WTC11 (cell line): ENCODE data around the gene APOE. TPM values are rescaled to one million over a fixed set of nuclear protein-coding genes. Genes with fewer than 3 reads are reported as not detected.
"Not testable (repeated sequence)": the region's sequence is repeated elsewhere in the genome, so short reads cannot be mapped to it uniquely, and the experiment has no call there.

Experiments used
- ATAC-seq: fragments of 200-7000 bp; cut with Tn5 transposase; 2 replicates; pipeline ENCODE4 v1.10.0; 2021; ENCODE audit warnings: mild to moderate bottlenecking, moderate library complexity
- CTCF ChIA-PET: fragments of 300-600 bp; sonication (Branson Sonifier 250); formaldehyde crosslinking; loops from one replicate; lab custom pipeline; 2021; ENCODE audit warnings: antibody characterized with exemption; lab: Charles Lee
- POLR2A ChIA-PET: fragments of 350-600 bp; sonication (Branson Sonifier 250); formaldehyde crosslinking; loops from one replicate; lab custom pipeline; 2021; ENCODE audit warnings: antibody characterized with exemption; lab: Charles Lee
- DNase-seq: peaks from one replicate; pipeline ENCODE4 v3.0.0; 2021; ENCODE audit warnings: low spot score
- H3K27ac Mint-ChIP-seq: 2 replicates; pipeline ENCODE4 v1.8.0; 2021; ENCODE audit warnings: mixed read lengths
- H3K27me3 Mint-ChIP-seq: 2 replicates; pipeline ENCODE4 v1.8.0; 2021; ENCODE audit warnings: low read depth, mild to moderate bottlenecking, moderate library complexity, mixed read lengths
- H3K36me3 Mint-ChIP-seq: 2 replicates; pipeline ENCODE4 v1.8.0; 2021; ENCODE audit warnings: mixed read lengths
- H3K4me1 Mint-ChIP-seq: 2 replicates; pipeline ENCODE4 v1.8.0; 2022; ENCODE audit warnings: mixed read lengths
- H3K4me3 Mint-ChIP-seq: 2 replicates; pipeline ENCODE4 v1.8.0; 2021; ENCODE audit warnings: mild to moderate bottlenecking, moderate library complexity, mixed read lengths
- H3K9me3 Mint-ChIP-seq: 2 replicates; pipeline ENCODE4 v1.8.0; 2021; ENCODE audit warnings: mixed read lengths
- ATF1 ChIP-seq: sonication (generic); formaldehyde crosslinking; IDR thresholded peaks from 2 replicates; pipeline ENCODE4 v1.8.1; 2023; ENCODE audit warnings: mild to moderate bottlenecking, moderate library complexity, missing genetic modification reagents
- CBFB ChIP-seq: sonication (generic); formaldehyde crosslinking; IDR thresholded peaks from 2 replicates; pipeline ENCODE4 v1.8.1; 2022; ENCODE audit warnings: mild to moderate bottlenecking, low read depth, missing genetic modification reagents
- ELF4 ChIP-seq: sonication (generic); formaldehyde crosslinking; IDR thresholded peaks from 2 replicates; pipeline ENCODE4 v1.8.1; 2022; ENCODE audit warnings: low read depth, mild to moderate bottlenecking, moderate library complexity, missing genetic modification reagents
- EMX1 ChIP-seq: fragments of 250-450 bp; sonication (Bioruptor Pico); IDR thresholded peaks from 2 replicates; pipeline ENCODE4 v1.8.0; 2021; ENCODE audit warnings: mild to moderate bottlenecking
- GABPB1 ChIP-seq: sonication (generic); formaldehyde crosslinking; IDR thresholded peaks from 2 replicates; pipeline ENCODE4 v1.8.1; 2023; ENCODE audit warnings: mild to moderate bottlenecking, missing genetic modification reagents
- HMGXB4 ChIP-seq: sonication (generic); formaldehyde crosslinking; IDR thresholded peaks from 2 replicates; pipeline ENCODE4 v1.8.1; 2023; ENCODE audit warnings: mild to moderate bottlenecking, moderate library complexity, missing genetic modification reagents
- JAZF1 ChIP-seq: fragments of 250-450 bp; sonication (Bioruptor Pico); IDR thresholded peaks from 2 replicates; pipeline ENCODE4 v1.9.0; 2021; ENCODE audit warnings: moderate library complexity, mild to moderate bottlenecking, inconsistent platforms
- KAT7 ChIP-seq: sonication (generic); formaldehyde crosslinking; IDR thresholded peaks from 2 replicates; pipeline ENCODE4 v1.8.1; 2023; ENCODE audit warnings: missing genetic modification reagents, mild to moderate bottlenecking, borderline replicate concordance
- MYBL2 ChIP-seq: sonication (generic); formaldehyde crosslinking; IDR thresholded peaks from 2 replicates; pipeline ENCODE4 v1.8.1; 2023; ENCODE audit warnings: mild to moderate bottlenecking, moderate library complexity, missing genetic modification reagents
- NFATC4 ChIP-seq: fragments of 250-450 bp; sonication (Bioruptor Pico); IDR thresholded peaks from 2 replicates; pipeline ENCODE4 v1.9.0; 2021; ENCODE audit warnings: mild to moderate bottlenecking
- SMAD4 ChIP-seq: sonication (generic); formaldehyde crosslinking; IDR thresholded peaks from 2 replicates; pipeline ENCODE4 v1.8.0; 2022; ENCODE audit warnings: mild to moderate bottlenecking, missing genetic modification reagents
- SP1 ChIP-seq: sonication (generic); formaldehyde crosslinking; conservative IDR thresholded peaks from 2 replicates; pipeline ENCODE4 v1.8.1; 2022; ENCODE audit warnings: missing genetic modification reagents
- STAT6 ChIP-seq: sonication (generic); formaldehyde crosslinking; conservative IDR thresholded peaks from 2 replicates; pipeline ENCODE4 v1.8.1; 2023; ENCODE audit warnings: mild to moderate bottlenecking, low read depth, missing genetic modification reagents, moderate library complexity
- TEAD4 ChIP-seq: sonication (generic); formaldehyde crosslinking; IDR thresholded peaks from 2 replicates; pipeline ENCODE4 v1.8.0; 2022; ENCODE audit warnings: mild to moderate bottlenecking, missing genetic modification reagents
- ZNF138 ChIP-seq: sonication (generic); formaldehyde crosslinking; conservative IDR thresholded peaks from 2 replicates; pipeline ENCODE4 v1.8.1; 2022; ENCODE audit warnings: mild to moderate bottlenecking, moderate library complexity, missing genetic modification reagents
- ZNF263 ChIP-seq: sonication (generic); formaldehyde crosslinking; IDR thresholded peaks from 2 replicates; pipeline ENCODE4 v1.8.1; 2022; ENCODE audit warnings: low read depth, mild to moderate bottlenecking, moderate library complexity, missing genetic modification reagents
- ZNF423 ChIP-seq: fragments of 250-450 bp; sonication (Bioruptor Pico); IDR thresholded peaks from 2 replicates; pipeline ENCODE4 v2.1.2; 2022; ENCODE audit warnings: mild to moderate bottlenecking, moderate library complexity
- ZNF512 ChIP-seq: sonication (generic); formaldehyde crosslinking; IDR thresholded peaks from 2 replicates; pipeline ENCODE4 v1.8.1; 2022; ENCODE audit warnings: missing genetic modification reagents, borderline replicate concordance
- total RNA-seq: library from RNA; stranded (reverse); gene quantifications from 3 replicates; pipeline ENCODE4 v1.2.3, GENCODE V29; 2021
- TF ChIP-seq, protein P1 (sequence below): sonication (generic); formaldehyde crosslinking; IDR thresholded peaks from 2 replicates; pipeline ENCODE4 v1.8.0; 2022; ENCODE audit warnings: mild to moderate bottlenecking, missing genetic modification reagents
- TF ChIP-seq, protein P2 (sequence below): fragments of 250-450 bp; sonication (Bioruptor Pico); conservative IDR thresholded peaks from 2 replicates; pipeline ENCODE4 v1.9.0; 2021; ENCODE audit warnings: mild to moderate bottlenecking
- TF ChIP-seq, protein P3 (sequence below): fragments of 250-450 bp; sonication (Bioruptor Pico); IDR thresholded peaks from 2 replicates; pipeline ENCODE4 v1.9.0; 2021; ENCODE audit warnings: moderate library complexity, mild to moderate bottlenecking, inconsistent platforms, borderline replicate concordance
- TF ChIP-seq, protein P4 (sequence below): sonication (generic); formaldehyde crosslinking; IDR thresholded peaks from 2 replicates; pipeline ENCODE4 v1.8.1; 2023; ENCODE audit warnings: mild to moderate bottlenecking, missing genetic modification reagents, moderate library complexity

Gene APOE
- total RNA-seq, 1 experiment from 2014 or later: 824 TPM

DNA sequence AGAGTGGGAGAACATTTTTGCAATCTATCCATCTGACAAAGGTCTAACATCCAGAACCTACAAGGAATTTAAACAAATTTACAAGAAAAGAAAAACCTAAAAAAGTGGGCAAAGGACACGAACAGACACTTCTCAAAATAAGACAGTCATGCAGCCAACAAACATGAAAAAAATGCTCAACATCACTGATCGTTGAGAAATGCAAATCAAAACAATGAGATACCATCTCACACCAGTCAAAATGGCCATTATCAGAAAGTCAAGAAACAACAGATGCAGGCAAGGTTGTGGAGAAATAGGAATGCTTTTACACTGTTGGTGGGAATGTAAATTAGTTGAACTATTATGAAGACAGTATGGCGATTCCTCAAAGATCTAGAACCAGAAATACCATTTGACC is 44.0 kb upstream of the APOE start:
- ATAC-seq, CTCF ChIA-PET, DNase-seq, H3K27me3 Mint-ChIP-seq, POLR2A ChIA-PET, H3K27ac Mint-ChIP-seq, H3K4me1 Mint-ChIP-seq, H3K4me3 Mint-ChIP-seq: not testable (repeated sequence)
- Mint-ChIP-seq H3K9me3 (peaks cover 12% of the 10 kb centered on the region), H3K36me3 (peaks cover 51% of the 10 kb centered on the region)

DNA sequence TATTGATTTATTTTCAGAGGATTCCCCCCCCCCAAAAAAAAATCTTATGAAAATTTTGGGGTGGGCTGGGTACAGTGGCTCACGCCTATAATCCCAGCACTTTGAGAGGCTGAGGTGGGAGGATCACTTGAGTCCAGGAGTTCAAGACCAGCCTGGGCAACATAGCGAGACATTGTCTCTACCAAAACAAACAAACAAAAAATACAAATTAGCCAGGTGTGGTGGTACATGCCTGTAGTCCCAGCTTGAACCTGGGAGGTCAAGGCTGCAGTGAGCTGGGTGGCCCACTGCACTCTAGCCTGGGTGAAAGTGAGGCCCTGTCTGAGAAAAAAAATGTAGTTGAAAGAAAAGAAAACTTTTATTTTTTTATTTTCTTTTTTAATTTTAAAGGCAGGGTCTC is 41.6 kb upstream of the APOE start:
- DNase-seq (no peak), ATAC-seq (no peak)
- Mint-ChIP-seq H3K4me3 (no peak overlapping the region), H3K27me3 (no peaks in the 10 kb centered on the region), H3K4me1 (no peaks in the 10 kb centered on the region), H3K36me3 (peaks cover 64% of the 10 kb centered on the region), H3K27ac (no peak overlapping the region), H3K9me3 (peaks cover 12% of the 10 kb centered on the region)
- ChIA-PET POLR2A (no interaction called here), CTCF (interaction anchor here (0.6 kb wide), 1 partner anchor 175 kb away, joined by 3 read pairs; no protein-coding TSS in a partner anchor)
- TF ChIP-seq CBFB (no peak), ATF1 (CRISPR knock-in tag) (no peak), ZNF512 (CRISPR knock-in tag) (no peak), SP1 (CRISPR knock-in tag) (no peak), TEAD4 (no peak), SMAD4 (CRISPR knock-in tag) (no peak), HMGXB4 (no peak), ZNF423 (CRISPR knock-in tag) (no peak), GABPB1 (CRISPR knock-in tag) (no peak)
- TF ChIP-seq, protein P1, sequence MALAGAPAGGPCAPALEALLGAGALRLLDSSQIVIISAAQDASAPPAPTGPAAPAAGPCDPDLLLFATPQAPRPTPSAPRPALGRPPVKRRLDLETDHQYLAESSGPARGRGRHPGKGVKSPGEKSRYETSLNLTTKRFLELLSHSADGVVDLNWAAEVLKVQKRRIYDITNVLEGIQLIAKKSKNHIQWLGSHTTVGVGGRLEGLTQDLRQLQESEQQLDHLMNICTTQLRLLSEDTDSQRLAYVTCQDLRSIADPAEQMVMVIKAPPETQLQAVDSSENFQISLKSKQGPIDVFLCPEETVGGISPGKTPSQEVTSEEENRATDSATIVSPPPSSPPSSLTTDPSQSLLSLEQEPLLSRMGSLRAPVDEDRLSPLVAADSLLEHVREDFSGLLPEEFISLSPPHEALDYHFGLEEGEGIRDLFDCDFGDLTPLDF (CRISPR knock-in tag): no peak
- TF ChIP-seq, protein P2, sequence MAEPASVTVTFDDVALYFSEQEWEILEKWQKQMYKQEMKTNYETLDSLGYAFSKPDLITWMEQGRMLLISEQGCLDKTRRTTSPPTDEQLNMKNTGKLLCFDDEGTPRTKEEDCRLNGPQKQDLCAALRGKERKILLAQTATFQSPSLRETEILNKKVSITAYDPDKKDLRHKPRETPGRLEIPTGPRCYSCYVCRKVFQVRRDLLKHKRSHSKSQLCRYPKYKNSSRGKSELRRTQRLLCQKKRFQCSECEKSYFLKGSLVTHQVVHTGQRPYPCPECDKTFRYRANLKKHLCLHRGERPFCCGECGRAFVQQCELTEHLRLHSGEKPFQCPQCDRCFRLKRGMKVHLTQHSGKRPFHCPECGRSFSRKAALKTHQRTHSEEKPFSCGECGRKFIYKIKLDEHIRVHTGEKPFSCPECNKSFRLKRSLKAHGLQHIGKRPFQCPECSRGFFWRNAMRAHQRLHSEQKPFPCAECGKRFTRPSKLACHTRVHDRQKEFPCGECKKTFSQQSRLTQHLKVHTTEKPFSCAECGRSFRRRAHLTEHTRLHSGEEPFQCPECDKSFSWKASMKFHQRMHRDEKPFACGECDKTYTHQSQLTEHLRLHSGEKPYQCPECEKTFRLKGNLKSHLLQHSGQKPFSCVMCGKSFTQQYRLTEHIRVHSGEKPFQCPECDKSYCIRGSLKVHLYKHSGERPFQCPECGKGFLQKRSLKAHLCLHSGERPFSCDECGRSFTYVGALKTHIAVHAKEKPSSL (CRISPR knock-in tag): no peak

GRCh38 chr19:44865196-44865767 is 40.3 kb upstream of the APOE start:
- no peak for ATAC-seq
- H3K4me3 Mint-ChIP-seq: no peak overlapping the region
- CTCF ChIA-PET: no interaction called here
- peaks cover 12% of the 10 kb centered on the region for H3K9me3 Mint-ChIP-seq
- H3K27me3 Mint-ChIP-seq: no peaks in the 10 kb centered on the region
- no peaks in the 10 kb centered on the region for H3K4me1 Mint-ChIP-seq
- DNase-seq: no peak
- POLR2A ChIA-PET: no interaction called here
- peak overlapping the region; percentile 70; the same call in 1 of the 2 replicates for H3K27ac Mint-ChIP-seq
- TF ChIP-seq EMX1 (CRISPR knock-in tag) (no peak), ZNF263 (no peak), STAT6 (no peak), ZNF138 (CRISPR knock-in tag) (no peak), ELF4 (CRISPR knock-in tag) (no peak), KAT7 (CRISPR knock-in tag) (no peak), MYBL2 (CRISPR knock-in tag) (no peak), JAZF1 (no peak), NFATC4 (CRISPR knock-in tag) (no peak)
- TF ChIP-seq, protein P3, sequence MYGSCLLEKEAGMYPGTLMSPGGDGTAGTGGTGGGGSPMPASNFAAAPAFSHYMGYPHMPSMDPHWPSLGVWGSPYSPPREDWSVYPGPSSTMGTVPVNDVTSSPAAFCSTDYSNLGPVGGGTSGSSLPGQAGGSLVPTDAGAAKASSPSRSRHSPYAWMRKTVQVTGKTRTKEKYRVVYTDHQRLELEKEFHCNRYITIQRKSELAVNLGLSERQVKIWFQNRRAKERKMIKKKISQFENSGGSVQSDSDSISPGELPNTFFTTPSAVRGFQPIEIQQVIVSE (CRISPR knock-in tag): no peak
- TF ChIP-seq, protein P4, sequence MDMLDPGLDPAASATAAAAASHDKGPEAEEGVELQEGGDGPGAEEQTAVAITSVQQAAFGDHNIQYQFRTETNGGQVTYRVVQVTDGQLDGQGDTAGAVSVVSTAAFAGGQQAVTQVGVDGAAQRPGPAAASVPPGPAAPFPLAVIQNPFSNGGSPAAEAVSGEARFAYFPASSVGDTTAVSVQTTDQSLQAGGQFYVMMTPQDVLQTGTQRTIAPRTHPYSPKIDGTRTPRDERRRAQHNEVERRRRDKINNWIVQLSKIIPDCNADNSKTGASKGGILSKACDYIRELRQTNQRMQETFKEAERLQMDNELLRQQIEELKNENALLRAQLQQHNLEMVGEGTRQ (CRISPR knock-in tag): no peak
- peaks cover 65% of the 10 kb centered on the region for H3K36me3 Mint-ChIP-seq
